ELF-1 (cell line): ENCODE measurements around the gene CDH18.

ENCODE experiments used
- DNase-seq: peaks from one replicate; pipeline ENCODE4 v3.0.0-alpha.2; 2016; ENCODE audit warnings: low read depth, low spot score

CDH18 gene

GRCh38 chr5:19734776-19735175 lies 253.2 kb downstream of the CDH18 start:
- no peak for DNase-seq

- peak; percentile 25 for DNase-seq
Measured at GRCh38 chr5:19733612-19734495, 254.1 kb downstream of the CDH18 start.

DNA sequence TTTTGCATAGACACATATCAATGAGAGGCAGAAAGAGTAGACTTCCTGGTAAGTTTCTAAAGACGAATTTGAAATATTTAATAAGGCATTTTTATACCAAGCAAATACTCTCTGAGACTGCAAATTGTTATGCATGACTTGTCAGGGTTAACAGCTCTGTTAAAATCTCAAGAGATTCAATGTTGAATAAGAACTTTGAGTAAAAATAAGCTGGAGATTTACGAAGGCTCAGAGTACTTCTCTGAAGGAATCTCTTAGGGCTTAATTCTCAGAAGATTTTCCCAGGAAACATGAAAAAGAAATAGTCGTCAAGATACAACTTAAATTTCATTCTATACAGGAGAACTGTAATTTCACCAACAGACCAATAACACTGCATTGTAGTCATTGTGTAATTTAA lies 259.4 kb downstream of the CDH18 start:
- DNase-seq: no peak

GRCh38 chr5:19719109-19719508 lies 268.9 kb downstream of the CDH18 start:
- no peak for DNase-seq

GRCh38 chr5:19713740-19714139 lies 274.3 kb downstream of the CDH18 start:
- DNase-seq: no peak

GRCh38 chr5:19709403-19709802 lies 278.6 kb downstream of the CDH18 start:
- no peak for DNase-seq

- no peak for DNase-seq
Measured at GRCh38 chr5:19706776-19707175, 281.2 kb downstream of the CDH18 start.

DNA sequence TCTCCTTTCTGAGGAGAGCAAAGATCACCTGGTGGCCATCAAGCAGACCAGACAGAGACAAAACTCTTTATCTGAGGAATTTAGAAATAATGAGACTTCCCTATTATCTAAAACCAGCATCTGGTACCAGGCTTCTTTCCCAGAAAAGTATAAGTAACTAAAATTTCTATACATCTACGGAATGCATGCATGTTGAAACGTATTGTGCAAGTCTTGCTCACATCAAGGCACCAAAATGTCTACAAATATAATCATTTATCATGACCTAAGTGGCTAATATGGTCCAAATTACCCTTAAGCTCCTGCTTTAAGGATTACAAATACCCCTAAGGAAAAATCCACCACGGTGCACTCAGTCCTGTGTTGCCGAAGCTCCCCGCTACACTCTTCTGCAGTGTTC lies 286.3 kb downstream of the CDH18 start:
- no peak for DNase-seq

DNA sequence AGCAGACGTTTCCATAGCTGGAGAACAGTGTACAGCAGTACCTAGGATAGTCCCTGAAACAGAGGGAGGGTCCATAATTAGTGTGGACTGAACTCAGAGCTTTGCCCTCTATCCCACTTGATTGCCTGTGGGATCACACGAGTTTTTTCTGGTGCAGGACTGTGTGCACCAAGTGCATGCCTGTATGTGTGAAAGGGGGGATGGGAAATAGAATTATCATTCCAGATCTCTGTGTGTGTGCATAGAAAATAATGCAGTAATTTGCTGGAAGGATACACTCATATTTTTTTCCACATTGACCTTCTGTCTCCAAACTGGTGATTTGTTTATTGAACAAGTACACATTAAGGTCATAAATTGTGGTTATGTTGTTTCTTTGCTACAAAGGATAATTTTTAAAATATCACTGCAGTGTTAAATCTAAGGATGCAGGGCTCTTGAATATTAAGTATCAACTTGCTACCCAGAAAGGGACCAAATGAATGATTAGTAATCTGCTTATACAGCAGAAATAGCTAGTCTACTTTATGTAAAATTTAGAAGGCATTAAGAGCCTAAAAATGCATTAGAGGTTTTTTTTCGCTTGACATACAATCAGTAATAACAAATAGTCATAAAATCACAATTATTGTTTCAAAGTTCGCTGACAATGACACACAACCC lies 292.9 kb downstream of the CDH18 start:
- DNase-seq: no peak

GRCh38 chr5:19690978-19691377 lies 297.0 kb downstream of the CDH18 start:
- DNase-seq: no peak

- DNase-seq: no peak
Measured at GRCh38 chr5:19685473-19685872, 302.5 kb downstream of the CDH18 start.

DNA sequence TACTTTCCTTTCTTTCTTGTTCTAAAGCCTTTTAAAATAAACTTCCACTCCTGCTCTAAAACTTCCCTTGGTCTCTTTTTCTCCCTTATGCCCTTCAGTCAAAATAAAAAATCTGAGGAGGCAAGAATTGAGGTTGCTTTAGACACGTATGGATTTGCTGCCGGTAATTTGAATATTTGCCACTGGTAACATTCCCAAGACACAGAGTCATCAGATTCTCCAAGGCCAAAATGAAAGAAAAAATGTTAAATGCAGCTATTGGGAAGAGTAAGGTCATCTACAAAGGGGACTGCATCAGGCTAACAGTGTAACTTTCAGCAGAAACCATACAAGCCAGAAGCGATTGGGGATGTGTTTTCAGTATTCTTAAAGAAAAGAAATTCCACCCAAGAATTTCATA lies 311.1 kb downstream of the CDH18 start:
- DNase-seq: no peak

DNA sequence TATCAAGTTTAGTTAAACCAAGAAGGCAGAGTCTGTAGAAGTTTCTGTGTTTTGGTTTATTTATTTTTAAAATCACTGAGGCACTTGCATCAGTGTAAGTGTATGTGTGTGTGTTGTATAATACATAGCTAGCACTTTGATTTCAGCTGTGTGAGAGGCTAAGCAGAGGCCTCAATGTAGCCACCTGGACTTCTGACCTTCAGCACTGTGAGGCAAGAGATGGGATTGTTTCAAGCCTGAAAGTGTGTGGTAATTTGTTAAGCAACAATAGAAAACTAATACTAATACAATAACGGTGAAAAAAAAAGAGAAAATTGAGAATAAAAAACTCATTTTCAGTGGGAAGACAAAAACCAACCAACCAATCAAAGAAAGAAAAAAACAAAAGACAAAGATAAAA lies 327.3 kb downstream of the CDH18 start:
- DNase-seq: no peak

- no peak for DNase-seq
Measured at GRCh38 chr5:19655627-19656026, 332.4 kb downstream of the CDH18 start.

- DNase-seq: no peak
Measured at GRCh38 chr5:19638461-19638860, 349.5 kb downstream of the CDH18 start.

DNA sequence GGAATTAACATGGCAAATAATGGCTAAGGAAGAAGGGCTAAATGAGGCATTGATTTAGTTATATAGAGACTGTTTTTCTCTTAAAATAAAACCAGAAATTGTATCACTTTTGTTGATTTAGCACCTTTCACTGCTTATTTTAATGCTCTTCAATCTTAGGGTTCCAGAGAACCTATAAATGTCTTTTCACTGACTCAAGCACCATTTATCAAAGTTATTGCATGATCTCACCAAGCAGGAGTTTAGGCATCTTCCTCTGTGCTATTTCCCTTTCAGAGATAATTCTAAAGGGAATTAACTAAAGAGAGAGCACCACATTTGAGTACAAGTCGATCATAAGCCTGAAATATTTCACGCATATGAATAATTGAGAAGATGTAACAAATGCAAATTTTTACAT lies 357.1 kb downstream of the CDH18 start:
- no peak for DNase-seq

DNA sequence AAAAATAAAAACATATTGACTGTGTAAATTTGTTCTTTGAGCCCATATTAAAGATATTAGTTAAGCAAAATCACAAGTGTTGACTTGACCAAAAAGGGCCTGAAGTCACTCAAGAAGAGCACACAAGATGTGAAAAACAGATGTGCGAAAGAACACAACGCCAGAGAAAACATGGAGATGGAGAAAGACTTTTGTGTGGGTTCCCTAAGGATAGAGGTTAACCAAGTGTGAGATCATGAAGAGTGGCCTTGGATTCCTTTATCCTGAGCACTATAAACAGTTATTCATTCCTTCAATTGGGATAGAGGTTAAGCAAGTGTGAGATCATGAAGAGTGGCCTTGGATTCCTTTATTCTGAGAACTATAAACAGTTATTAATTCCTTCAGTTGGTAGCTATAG lies 361.8 kb downstream of the CDH18 start:
- DNase-seq: no peak

- no peak for DNase-seq
Measured at GRCh38 chr5:19625562-19625961, 362.4 kb downstream of the CDH18 start.

DNA sequence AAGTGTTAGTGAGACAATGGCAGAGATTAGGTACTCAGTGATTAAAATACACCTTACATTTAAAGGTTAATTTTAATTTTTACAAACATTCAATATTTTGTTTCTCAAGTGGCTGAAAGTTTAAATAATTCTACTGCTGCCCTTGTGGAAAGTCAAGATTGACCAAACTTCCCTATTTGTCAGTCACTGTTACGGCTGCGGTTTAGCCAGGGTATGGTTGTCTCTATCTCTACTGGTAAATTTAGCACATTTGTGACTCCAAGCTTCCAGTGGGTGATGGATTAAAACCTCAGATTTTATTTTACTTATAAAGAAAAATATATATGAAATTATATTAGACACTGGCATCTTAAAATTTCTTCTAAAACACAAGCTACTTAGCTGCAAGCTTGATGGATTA lies 368.4 kb downstream of the CDH18 start:
- no peak for DNase-seq

GRCh38 chr5:19616701-19617215 lies 371.2 kb downstream of the CDH18 start:
- DNase-seq: no peak

DNA sequence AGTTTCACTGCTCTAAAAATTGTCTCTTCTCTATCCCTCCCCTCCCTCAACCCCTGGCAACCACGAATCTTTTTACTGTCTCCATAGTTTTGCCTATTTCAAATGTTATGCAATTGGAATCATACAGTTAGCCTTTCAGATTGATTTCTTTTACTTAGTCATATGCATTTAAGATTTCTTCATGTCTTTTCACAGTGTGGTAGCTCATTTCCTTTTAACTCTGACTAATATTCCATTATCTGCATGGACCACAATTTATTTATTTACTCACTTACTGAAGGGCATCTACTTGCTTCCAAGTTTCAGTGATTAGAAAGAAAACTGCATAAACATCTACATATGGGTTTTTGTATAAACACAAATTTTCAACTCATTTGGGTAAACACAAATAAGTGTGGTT lies 372.3 kb downstream of the CDH18 start:
- DNase-seq: no peak

GRCh38 chr5:19615071-19615470 lies 372.9 kb downstream of the CDH18 start:
- DNase-seq: no peak

DNA sequence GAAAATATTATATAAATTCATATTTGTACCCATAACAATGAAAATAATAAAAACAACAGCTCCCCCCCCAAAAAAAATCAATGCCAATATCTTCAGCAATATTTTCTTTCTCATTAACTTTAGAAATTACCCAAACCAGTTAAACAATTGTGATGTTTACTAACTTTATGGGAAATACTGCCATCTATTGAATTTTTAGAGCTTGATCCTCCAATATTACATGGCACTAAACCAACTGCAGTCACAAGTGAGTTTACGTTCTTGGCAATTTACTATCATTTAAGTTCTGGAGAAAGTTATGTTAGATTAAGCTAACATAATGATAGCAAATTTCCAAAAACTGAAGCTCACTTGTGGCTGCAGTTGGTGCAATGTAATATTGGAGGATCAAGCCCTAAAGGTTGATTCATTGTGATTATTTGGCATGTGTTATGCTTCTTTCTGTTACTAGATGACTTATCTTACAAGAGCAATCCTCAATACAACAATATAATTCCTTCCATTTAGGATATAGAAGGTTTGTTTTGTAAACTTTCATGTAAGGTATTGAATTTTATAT lies 379.5 kb downstream of the CDH18 start:
- DNase-seq: no peak
